HG03108 (cell line): ENCODE data around the gene SLC35E3.
A peak's percentile ranks its signal among the peaks of the same experiment; 100 is the strongest.

ENCODE experiments used
- ATAC-seq: cut with Tn5 transposase; IDR thresholded peaks from one replicate; pipeline ENCODE4 v1.9.1; 2021; ENCODE audit warnings: moderate library complexity; ENCODE audit not compliant: unreplicated experiment

SLC35E3 gene

DNA sequence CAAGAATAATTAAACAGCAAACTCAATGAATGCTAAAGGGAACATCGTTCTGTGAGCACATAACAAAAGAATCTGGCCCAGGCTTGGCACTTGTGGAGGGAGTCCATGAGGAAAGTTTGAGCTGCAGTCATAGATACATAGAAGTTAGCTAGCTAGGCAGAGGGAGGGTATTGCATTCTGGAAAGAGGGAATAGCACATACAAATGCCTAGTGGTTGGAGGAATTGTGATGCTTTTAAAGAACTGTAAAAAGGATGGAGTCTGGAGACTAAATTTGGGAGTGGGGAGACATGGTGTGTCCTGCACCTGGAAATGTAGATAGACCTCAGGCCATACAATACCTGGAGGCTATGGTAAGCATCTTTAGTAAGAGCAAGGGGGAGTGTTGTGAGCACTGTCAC, 24.0 kb downstream of the SLC35E3 start:
- no peak for ATAC-seq

DNA sequence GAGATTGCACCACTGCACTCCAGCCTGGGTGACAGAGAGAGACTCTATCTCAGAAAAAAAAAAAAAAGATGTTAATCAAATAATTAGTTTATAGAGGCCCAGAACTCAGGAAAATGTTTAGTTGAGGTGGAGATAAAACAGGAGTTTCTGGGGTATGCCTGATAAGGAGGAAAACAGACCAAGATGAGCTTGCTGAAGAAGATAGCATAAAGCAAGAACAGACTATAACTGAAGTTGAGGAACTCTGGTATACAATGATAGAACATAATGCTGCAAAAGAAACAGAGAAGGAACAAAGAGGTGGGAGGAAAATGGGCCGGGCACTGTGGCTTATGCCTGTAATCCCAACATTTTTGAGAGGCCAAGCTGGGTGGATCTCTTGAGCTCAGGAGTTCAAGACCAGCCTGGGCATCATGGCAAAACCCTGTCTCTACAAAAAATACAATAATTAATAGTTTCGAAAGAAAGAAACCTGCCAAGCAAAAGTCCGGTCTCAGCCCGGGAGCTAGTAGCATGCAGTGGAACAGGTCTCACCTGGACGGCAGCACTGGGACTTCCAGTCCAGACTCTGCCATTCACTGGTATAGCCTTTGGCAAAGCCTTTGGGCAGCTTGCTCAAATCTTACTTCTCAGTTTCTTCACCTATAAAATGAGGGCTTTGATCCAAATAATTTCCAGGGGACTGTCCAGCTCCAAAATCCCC, 25.4 kb downstream of the SLC35E3 start:
- no peak for ATAC-seq

DNA sequence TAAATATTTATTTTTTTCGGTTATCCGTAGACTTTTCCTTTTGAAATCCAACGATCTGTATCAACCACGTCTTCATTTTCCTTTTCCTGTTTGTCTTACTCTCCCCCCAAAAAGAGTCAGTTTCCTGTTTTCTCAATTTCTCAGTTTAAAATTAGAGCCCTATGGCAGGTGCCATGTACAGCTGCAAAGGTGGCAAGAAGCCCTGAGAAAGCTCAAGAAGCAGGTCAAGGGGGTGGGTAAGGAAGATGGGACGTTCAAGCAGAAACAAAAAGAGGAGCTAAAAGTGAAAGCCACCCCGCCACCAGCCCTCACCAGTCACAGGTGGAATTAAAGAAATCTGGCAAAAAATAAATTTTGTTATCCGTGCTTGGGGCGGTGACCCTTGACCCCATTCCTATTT, 26.7 kb downstream of the SLC35E3 start:
- peak; percentile 72 for ATAC-seq

DNA sequence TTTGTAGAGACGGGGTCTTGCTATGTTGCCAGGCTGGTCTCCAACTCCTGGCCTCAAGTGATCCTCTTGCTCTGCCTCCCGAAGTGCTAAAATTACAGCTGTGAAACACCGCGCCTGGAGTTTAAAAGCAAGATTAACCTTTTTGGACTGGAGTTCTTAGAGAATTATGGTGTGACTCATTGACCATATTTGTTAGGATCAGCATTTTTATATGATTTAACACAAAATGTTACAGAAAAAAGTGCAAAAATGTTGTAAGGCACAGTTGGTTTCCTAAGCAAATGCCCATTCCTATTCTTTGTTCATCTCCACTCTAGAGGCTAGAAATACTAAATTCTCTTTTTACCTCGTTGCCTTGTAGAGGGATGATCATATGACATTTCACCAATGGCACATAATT, 27.6 kb downstream of the SLC35E3 start:
- no peak for ATAC-seq

DNA sequence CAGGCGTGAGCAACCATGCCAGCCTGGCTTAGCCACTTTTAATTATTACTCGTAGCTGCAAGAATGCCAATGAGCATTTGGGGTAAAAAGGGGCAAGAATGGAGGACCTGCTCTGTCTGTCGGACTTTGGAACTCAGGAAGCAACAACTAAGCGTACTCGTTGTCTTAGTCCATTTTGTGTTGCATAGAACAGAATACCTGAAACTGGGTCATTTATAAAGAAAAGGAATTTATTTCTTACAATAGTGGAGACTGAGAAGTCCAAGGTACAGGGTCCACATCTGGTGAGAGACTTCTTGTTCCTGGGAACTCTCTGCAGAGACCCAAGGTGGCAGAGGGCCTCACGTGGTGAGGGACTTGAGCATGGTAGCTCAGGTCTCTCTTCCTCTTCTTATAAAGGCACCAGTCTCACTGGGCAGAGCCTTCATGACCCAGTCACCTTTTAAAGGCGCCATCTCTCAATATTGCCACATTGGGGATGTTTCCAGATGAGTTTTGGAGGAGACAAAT, 29.2 kb downstream of the SLC35E3 start:
- no peak for ATAC-seq

DNA sequence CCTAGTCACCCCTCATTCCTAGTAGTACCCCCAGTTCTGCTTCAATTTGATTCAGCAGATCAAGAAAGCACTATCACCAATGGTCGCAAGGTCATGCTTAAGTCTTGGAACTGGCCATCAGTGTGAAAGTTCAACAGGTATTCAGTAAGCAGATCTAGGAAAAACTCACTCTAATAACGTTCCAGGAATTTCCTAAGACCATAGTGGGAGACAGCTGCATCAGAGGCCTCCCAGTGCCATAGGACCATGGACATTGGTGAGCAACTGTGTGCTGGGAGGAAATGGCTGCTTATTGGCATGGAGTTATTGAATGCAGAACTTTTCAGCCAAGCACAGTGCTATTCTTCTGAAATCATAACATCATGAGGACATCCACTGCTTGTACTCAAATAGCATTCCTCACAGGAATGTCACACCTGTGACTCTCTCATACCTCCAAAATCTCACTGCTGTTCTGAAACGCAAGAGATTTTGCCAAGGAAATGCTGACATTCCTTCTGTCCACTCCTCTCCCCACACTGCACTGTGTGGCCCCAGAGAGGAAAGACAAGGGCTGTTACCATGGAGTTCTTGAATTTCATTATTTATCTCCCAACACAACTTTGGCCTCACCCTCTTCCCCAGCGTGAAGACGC, 31.1 kb downstream of the SLC35E3 start:
- no peak for ATAC-seq

DNA sequence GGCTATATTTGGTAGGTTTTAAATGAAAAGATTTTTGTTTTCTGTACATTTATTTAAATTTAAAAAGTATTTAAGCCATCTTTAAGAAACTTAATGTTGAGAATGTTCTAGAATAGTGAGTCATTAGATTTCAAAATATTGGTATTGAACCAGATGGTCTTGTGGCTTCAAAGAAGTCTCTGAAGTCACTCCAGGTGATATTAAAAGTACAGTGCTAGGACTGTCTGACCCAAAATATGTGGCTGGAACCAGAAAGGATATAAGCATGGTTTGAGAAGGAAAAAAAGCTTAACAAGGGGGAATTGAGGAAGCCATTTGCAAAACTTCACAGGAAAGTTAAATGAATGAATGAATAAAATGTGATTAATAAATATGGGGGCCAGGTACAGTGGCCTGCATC, 33.3 kb downstream of the SLC35E3 start:
- no peak for ATAC-seq

DNA sequence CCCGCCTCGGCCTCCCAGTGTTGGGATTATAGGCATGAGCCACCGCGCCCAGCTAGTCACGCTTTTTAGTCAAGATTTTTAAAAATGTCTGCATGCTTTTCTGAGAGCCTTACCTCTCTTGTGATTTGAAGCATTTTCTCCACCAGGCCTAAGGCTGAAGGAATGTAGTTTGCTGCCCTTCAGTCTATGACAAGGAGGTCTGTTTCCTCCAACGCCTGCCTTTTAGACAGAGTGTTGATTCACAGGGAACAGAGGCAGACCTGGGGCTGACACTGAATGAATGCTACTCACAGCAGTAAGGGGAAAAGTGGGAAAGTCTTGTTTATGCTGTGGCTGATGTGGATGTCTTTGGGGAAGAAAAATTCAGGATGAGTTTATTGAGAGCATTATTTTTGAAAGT, 34.8 kb downstream of the SLC35E3 start:
- no peak for ATAC-seq

DNA sequence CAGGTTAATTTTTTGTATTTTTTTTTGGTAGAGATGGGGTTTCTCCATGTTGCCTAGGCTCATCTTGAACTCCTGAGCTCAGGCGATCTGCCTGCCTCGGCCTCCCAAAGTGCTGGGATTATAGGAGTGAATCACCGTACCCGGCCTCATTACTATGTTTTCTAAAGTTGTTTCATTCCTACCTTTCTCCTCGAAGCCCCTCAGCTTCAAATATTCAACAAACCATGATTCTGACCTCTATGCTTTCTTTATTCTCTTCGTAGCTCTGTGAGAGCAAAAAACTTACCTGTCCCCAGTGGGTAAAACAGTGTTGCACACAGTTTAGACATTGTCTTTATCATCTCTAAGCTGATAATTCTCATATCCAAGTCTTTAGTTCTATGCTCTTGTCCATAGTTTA, 35.8 kb downstream of the SLC35E3 start:
- ATAC-seq = no peak

DNA sequence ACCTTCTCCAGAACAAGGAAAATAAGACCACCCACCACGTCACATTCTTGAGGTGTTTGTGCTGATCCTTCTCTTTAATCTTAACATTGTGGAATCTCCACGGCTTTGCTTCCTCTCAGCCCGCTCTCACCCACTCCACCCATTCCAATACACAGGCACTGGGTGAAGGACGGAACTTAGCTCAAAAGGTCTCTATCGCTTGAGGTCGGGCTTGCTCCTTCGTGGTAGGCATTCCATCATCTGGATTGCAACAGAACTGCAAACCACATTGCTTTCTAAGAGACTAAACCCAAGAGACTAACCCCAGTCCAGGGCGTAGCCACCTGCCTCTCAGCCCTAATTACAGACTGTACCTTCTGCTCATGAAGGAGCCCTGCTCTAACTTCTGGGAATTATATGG, 38.0 kb downstream of the SLC35E3 start:
- no peak for ATAC-seq

DNA sequence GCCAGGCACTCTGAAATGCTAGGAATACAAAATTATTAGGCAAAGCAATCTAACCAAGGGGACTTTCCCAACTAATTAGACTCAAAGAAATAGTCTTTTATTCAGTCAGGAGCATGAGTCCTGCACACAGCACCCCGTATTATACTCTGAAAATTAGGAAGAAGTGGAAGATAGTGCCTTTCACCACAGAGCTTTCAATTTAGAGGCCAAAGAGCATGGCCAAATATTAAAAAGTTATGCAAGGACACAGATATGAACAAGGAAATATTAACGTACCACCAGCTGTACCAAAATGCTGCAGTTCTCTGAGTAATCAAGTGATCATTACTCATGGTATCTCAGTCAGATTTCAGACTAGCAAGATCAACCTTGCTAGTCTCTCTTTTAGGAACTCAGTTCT, 39.4 kb downstream of the SLC35E3 start:
- ATAC-seq = no peak

DNA sequence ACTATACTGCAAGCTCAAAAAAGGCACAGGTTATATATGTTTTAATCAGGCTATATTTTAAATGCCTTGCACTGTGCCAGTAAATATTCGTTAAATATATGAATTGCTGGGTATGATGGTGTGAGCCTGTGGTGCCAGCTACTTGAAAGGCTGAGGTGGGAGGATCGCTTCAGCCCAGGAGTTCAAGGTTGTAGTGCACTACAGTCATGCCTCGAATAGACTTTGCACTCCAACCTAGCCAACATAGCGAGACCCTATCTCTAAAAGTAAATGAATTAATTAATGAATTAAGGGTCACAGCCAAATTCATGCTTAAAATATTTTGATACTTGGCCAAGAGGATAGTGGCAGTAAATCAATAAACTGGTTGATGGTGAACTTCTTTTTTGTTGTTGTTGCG, 39.8 kb downstream of the SLC35E3 start:
- ATAC-seq = no peak

DNA sequence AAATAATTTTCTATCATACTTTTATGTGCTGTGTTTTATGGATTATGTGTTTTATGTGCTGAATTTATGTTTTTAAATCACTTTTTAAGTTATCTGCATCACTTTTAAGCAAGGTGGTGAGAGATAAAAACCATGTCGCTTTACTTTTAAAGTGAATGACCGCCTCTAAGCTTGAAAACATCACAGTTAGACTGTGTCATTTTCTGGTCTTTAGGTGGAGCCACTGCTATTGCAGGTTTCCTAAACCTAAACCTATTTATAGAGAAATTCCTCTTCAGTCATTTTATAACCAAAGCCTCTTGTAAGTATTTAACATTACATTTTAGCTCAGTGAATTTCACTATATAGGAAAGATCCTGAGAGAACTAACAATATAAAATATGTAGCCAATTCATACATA, 41.0 kb downstream of the SLC35E3 start:
- ATAC-seq = no peak

DNA sequence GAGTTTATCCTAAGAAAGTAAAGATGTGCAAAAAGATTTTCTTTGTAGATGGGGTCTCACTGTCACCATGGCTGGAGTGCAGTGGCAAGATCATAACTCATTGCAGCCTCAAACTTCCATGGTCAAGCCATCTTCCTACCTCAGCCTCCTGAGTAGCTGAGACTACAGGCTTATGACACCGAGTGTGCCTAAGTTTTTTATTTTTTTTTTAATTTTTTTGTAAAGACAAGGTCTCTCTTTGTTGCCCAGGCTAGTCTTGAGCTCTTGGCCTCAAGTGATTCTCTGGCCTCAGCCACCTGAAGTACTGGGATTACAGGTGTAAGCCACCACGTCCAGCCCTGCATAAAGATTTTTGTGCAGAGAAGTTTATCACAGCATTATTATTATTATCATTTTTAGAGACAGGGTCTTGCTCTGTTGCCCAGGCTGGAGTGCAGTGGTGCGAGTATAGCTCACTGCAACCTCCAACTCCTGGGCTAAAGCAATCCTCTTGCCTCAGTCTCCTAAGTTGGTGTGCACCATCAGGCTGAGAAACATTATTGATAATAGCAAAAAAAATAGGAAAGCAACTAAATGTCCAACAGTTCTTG, 42.7 kb downstream of the SLC35E3 start:
- no peak for ATAC-seq

DNA sequence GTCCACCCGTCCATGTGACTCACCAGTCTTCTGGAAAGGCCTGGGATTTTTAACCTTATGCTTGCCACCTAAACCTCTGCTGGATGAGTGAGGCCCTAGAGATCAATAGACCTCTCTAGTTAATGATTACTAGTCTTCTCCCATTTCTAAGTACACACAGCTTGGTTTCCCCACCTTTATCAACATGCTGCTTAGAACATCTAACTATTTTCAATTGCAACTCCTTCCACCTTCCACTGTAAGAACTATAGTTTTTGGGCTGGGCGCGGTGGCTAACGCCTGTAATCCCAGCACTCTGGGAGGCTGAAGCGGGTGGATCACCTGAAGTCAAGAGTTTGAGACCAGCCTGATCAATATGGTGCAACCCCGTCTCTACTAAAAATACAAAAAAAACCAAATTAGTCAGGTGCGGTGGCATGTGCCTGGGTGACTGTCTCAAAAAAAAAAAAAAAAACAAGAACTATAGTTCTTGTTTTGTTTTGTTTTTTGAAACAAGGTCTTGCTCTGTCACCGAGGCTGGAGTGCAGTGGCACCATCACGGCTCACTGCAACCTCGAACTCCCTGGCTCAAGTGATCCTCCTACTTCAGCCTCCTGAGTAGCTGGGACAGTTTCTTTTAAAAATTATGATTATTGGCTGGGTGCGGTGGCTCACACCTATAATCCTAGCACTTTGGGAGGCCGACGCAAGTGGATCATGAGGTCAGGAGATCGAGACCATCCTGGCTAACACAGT, 43.3 kb downstream of the SLC35E3 start:
- no peak for ATAC-seq

DNA sequence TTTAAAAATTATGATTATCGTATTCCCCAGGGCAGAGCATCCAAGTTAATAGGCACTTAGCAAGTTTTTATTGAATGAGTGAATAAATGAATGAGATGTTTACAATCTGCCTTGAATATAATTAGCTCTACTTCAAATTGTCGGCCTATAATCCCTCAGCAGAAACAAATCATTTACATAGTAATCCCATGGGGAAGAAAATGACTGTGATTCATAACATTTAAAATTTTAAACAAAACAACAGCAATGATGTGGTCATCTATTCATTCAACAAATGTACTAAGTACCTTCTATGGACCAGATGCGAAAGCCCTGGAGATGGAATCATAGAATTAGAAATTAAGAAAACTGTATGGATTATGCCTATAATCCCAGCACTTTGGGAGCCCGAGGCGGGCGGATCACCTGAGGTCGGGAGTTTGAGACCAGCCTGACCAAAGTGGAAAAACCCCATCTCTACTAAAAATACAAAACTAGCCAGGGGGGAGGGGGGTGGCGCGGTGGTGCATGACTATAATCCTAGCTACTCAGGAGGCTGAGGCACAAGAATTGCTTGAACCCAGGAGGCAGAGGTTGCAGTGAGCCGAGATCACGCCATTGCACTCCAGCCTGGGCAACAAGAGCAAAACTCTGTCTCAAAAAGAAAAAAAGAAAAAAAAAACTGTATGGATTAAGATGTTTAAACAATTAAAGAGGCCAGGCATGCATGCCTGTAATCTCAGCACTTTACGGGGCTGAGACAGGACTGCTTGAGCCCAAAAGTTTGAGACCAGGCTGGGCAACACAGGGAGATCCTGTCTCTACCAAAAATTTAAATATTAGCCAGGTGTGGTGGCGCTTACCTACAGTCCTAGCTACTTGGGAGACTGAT, 44.3 kb downstream of the SLC35E3 start:
- no peak for ATAC-seq

DNA sequence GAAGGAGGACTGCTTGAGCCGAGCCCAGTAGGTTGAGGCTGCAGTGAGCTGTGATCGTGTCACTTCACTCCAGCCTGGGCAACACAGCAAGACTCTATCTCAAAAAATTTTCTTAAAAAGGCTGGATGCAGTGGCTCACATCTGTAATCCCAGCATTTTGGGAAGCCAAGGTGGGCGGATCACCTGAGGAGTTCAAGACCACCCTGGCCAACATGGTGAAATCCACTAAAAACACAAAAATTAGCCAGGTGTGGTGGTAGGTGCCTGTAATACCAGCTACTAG, 44.9 kb downstream of the SLC35E3 start:
- ATAC-seq = no peak

DNA sequence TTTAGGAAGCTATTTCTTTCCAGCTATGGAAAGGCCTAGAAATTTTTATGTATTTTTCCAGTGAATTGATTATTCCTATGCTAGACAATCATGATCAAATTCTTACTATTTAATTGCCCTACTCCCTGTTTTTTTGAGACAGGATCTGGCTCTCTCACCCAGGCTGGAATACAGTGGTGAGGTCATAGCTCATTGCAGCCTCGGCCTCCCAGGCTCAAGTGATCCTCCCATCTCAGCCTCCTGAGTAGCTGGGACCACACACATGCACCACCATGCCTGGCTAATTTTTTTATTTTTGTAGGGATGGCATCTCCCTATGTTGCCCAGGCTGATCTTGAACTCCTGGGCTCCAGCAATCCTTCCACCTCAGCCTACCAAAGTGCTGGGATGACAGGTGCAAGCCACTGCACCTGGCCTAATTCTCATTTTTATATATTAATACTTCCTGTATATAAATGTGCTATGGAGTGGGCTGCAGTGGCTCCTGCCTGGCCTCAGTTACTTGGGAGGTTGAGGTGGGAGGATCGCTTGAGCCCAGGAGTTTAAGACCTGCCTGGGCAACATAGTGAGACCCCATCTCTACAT, 46.0 kb downstream of the SLC35E3 start:
- no peak for ATAC-seq

DNA sequence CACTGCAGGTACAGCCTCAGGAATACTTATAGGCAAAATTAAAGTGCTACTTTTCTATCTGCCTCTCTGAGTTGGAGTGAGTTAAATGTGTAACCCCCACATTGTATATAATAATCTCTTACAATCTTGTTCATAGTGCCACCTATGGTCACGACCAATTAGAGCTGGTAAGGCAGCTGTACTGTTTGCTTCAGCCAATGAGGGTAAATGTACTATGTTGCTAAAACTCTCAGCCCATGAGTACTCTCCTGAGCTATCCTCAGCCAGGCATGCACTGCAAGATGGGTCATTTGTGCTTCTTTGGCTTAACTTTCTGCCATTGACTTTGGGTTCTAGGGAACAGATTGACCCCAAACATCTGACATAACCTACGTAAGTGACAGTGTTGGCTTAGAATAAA, 47.0 kb downstream of the SLC35E3 start:
- peak; percentile 80 for ATAC-seq

DNA sequence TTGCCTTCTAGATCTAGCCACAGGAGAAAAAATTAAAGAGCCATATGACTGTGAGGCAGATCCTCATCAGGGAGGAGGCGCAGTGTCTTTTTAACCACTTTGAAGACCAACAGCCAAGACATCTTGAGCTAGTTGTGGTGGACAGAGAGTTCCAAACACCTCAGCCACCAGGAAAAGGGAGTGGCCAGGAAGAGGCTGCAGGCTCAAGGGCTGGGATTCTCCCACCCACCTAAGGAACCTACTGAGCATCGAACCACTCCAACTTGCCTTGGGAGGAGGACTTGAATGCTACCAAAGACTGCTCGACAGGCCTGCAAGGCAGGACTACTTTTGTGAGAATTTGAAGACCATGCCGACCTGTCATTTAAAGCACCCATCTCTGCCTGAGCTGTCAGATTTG, 47.5 kb downstream of the SLC35E3 start:
- ATAC-seq = no peak
